SW 1271 (cell line): ENCODE measurements around the gene XYLB.
"Not testable (repeated sequence)": the region's sequence is repeated elsewhere in the genome, so short reads cannot be mapped to it uniquely, and the experiment has no call there.

Source experiments
- DNase-seq, 2 experiments: peaks; one replicate each; lab custom pipeline; 2025; lab: John Stamatoyannopoulos, UW

The XYLB gene

GRCh38 chr3:38396239-38396638 is 49.7 kb downstream of the XYLB start:
- no peak for DNase-seq

- DNase-seq = no peak
Measured at GRCh38 chr3:38396861-38397260, 50.3 kb downstream of the XYLB start.

GRCh38 chr3:38397320-38397719 is 50.7 kb downstream of the XYLB start:
- no peak for DNase-seq

- DNase-seq = no peak
Measured at GRCh38 chr3:38401246-38401962, 54.8 kb downstream of the XYLB start.

- no peak for DNase-seq
Measured at GRCh38 chr3:38404286-38404685, 57.7 kb downstream of the XYLB start.

GRCh38 chr3:38411591-38411990 is 65.0 kb downstream of the XYLB start:
- no peak for DNase-seq

GRCh38 chr3:38420758-38421157 is 74.2 kb downstream of the XYLB start:
- not testable (repeated sequence) for DNase-seq

- DNase-seq = no peak
Measured at GRCh38 chr3:38421679-38422336, 75.2 kb downstream of the XYLB start.

- DNase-seq = not testable (repeated sequence)
Measured at GRCh38 chr3:38426798-38427426, 80.3 kb downstream of the XYLB start.

- DNase-seq = not testable (repeated sequence)
Measured at GRCh38 chr3:38432871-38433658, 86.5 kb downstream of the XYLB start.

- DNase-seq = not testable (repeated sequence)
Measured at GRCh38 chr3:38433661-38434060, 87.1 kb downstream of the XYLB start.

- DNase-seq = not testable (repeated sequence)
Measured at GRCh38 chr3:38438436-38439069, 92.0 kb downstream of the XYLB start.

- not testable (repeated sequence) for DNase-seq
Measured at GRCh38 chr3:38443205-38443604, 96.6 kb downstream of the XYLB start.

GRCh38 chr3:38446085-38446686 is 99.6 kb downstream of the XYLB start:
- DNase-seq = no peak

- no peak for DNase-seq
Measured at GRCh38 chr3:38446812-38447211, 100.2 kb downstream of the XYLB start.

- DNase-seq = no peak
Measured at GRCh38 chr3:38450853-38451252, 104.3 kb downstream of the XYLB start.

GRCh38 chr3:38453075-38453912 is 106.7 kb downstream of the XYLB start, which contains the start of gene ACVR2B:
Gene ACVR2B (plus strand): TSS chr3:38453890. CDS start chr3:38454323, 433 bp downstream.
- DNase-seq = peak; percentile 76 to 83

GRCh38 chr3:38453913-38454177 is 107.3 kb downstream of the XYLB start:
- no peak for DNase-seq

GRCh38 chr3:38454178-38454883 is 107.7 kb downstream of the XYLB start:
- peak in 1 of 2 experiments; percentile 28 for DNase-seq
